AG04450 (cell line): ENCODE measurements around the gene ZSWIM8. TPM values are rescaled to one million over a fixed set of nuclear protein-coding genes. Genes with fewer than 3 reads are reported as not detected.
"Not testable (repeated sequence)": the region's sequence is repeated elsewhere in the genome, so short reads cannot be mapped to it uniquely, and the experiment has no call there.

Experiments used
- CTCF ChIA-PET: fragments of 300-600, 350-600 bp; formaldehyde crosslinking; extraction: SDS; loops from one replicate; lab custom pipeline; 2022; ENCODE audit warnings: antibody characterized with exemption, inconsistent platforms; lab: Charles Lee
- POLR2A ChIA-PET: fragments of 350-600 bp; formaldehyde crosslinking; extraction: SDS; loops from one replicate; lab custom pipeline; 2021; ENCODE audit warnings: antibody characterized with exemption, inconsistent platforms; lab: Yijun Ruan, JAX
- DNase-seq: peaks from one replicate; pipeline ENCODE4 v3.0.0-alpha.2; 2011; ENCODE audit warnings: low read depth, low spot score
- H3K27ac ChIP-seq: one replicate; pipeline ENCODE4 v1.5.1; 2012; ENCODE audit warnings: low read depth, low read length, control low read depth
- H3K27me3 ChIP-seq: one replicate; pipeline ENCODE4 v1.6.0; 2012; ENCODE audit warnings: low read length; ENCODE audit not compliant: control insufficient read depth, insufficient read depth
- H3K4me3 ChIP-seq: 2 replicates; pipeline ENCODE4 v1.5.1; 2011; ENCODE audit warnings: mild to moderate bottlenecking, low read depth, low read length, control low read depth
- H3K9me3 ChIP-seq: 2 replicates; pipeline ENCODE4 v1.5.1; 2012; ENCODE audit warnings: low read length; ENCODE audit not compliant: control insufficient read depth, insufficient read depth
- CTCF ChIP-seq: IDR thresholded peaks from 2 replicates; pipeline ENCODE4 v1.5.1; 2011; ENCODE audit warnings: low read depth, low read length, control low read depth, inconsistent platforms
- polyA plus RNA-seq: library from polyadenylated mRNA; depleted of rRNA; stranded (reverse); fragments of >200 nt; gene quantifications from 2 replicates; pipeline ENCODE4 v1.2.3, GENCODE V29; 2011

The ZSWIM8 gene
- polyA plus RNA-seq, 1 experiment = 44.2 TPM

- TF ChIP-seq CTCF = no peak
- POLR2A ChIA-PET = no interaction called here
- no peak for DNase-seq
- H3K9me3 ChIP-seq = peaks cover 4% of the 10 kb centered on the region; the same call in 1 of the 2 replicates
- CTCF ChIA-PET = no interaction called here
- H3K4me3 ChIP-seq = no peak overlapping the region
- H3K27me3 ChIP-seq = no peaks in the 10 kb centered on the region
- H3K27ac ChIP-seq = no peak overlapping the region
Measured at GRCh38 chr10:73789659-73790055, 4.3 kb downstream of the ZSWIM8 start.

- ChIA-PET POLR2A (no interaction called here), CTCF (no interaction called here)
- no peak overlapping the region for H3K4me3 ChIP-seq
- DNase-seq = no peak
- H3K27ac ChIP-seq = no peak overlapping the region
- H3K9me3 ChIP-seq = no peaks in the 10 kb centered on the region; the same call in 1 of the 2 replicates
- H3K27me3 ChIP-seq = no peaks in the 10 kb centered on the region
- no peak for TF ChIP-seq CTCF
Measured at GRCh38 chr10:73790886-73791625, 5.7 kb downstream of the ZSWIM8 start.

- H3K4me3 ChIP-seq = no peak overlapping the region
- no peaks in the 10 kb centered on the region; the same call in 1 of the 2 replicates for H3K9me3 ChIP-seq
- POLR2A ChIA-PET = no interaction called here
- no peak overlapping the region for H3K27ac ChIP-seq
- H3K27me3 ChIP-seq = no peaks in the 10 kb centered on the region
- TF ChIP-seq CTCF = no peak
- no peak for DNase-seq
- CTCF ChIA-PET = no interaction called here
Measured at GRCh38 chr10:73791871-73792400, 6.5 kb downstream of the ZSWIM8 start.

GRCh38 chr10:73793456-73793855 lies 8.1 kb downstream of the ZSWIM8 start:
- POLR2A ChIA-PET = no interaction called here
- CTCF ChIA-PET = no interaction called here
- no peak for TF ChIP-seq CTCF
- H3K27me3 ChIP-seq = no peaks in the 10 kb centered on the region
- H3K4me3 ChIP-seq = no peak overlapping the region
- H3K9me3 ChIP-seq = no peaks in the 10 kb centered on the region; the same call in 1 of the 2 replicates
- no peak overlapping the region for H3K27ac ChIP-seq
- DNase-seq = no peak

GRCh38 chr10:73795491-73795890 lies 10.1 kb downstream of the ZSWIM8 start:
- CTCF ChIA-PET, H3K27ac ChIP-seq, H3K4me3 ChIP-seq, H3K27me3 ChIP-seq, DNase-seq, H3K9me3 ChIP-seq: not testable (repeated sequence)
- POLR2A ChIA-PET = interaction anchor here (0.9 to 1.4 kb wide), 2 partner anchors 9 to 14 kb away, joined by 3 to 5 read pairs; partner anchors contain the start of gene CHCHD1

- H3K27me3 ChIP-seq, CTCF ChIA-PET, H3K27ac ChIP-seq, DNase-seq, H3K4me3 ChIP-seq, H3K9me3 ChIP-seq: not testable (repeated sequence)
- POLR2A ChIA-PET = interaction anchor here (0.6 to 1.4 kb wide), 3 partner anchors 9 to 15 kb away, joined by 3 to 5 read pairs (median 4); partner anchors contain the start of gene CHCHD1
Measured at GRCh38 chr10:73796035-73796434, 10.6 kb downstream of the ZSWIM8 start.
